GM21526 (cell line): Measurements from ENCODE around the gene SLIT1.

ENCODE experiments used
- ATAC-seq: cut with Tn5 transposase; IDR thresholded peaks from one replicate; pipeline ENCODE4 v1.9.1; 2021; ENCODE audit warnings: moderate library complexity; ENCODE audit not compliant: unreplicated experiment, low FRiP score

The SLIT1 gene

GRCh38 chr10:97144297-97144696 lies 41.5 kb downstream of the SLIT1 start:
- ATAC-seq, result no peak

GRCh38 chr10:97142834-97143233 lies 42.9 kb downstream of the SLIT1 start:
- no peak for ATAC-seq

GRCh38 chr10:97140902-97141745 lies 44.6 kb downstream of the SLIT1 start:
- ATAC-seq, result no peak

GRCh38 chr10:97140049-97140846 lies 45.5 kb downstream of the SLIT1 start:
- ATAC-seq, result no peak

- ATAC-seq, result no peak
These were observed 46.1 kb downstream of the SLIT1 start for GRCh38 chr10:97139651-97140048.

GRCh38 chr10:97138846-97139245 lies 46.9 kb downstream of the SLIT1 start:
- ATAC-seq, result no peak

GRCh38 chr10:97138174-97138573 lies 47.6 kb downstream of the SLIT1 start:
- no peak for ATAC-seq

GRCh38 chr10:97136756-97137155 lies 49.0 kb downstream of the SLIT1 start:
- no peak for ATAC-seq

- no peak for ATAC-seq
These were observed 50.3 kb downstream of the SLIT1 start for GRCh38 chr10:97135464-97135863.

- ATAC-seq, result no peak
These were observed 50.8 kb downstream of the SLIT1 start for GRCh38 chr10:97134983-97135382.

- ATAC-seq, result no peak
These were observed 51.6 kb downstream of the SLIT1 start for GRCh38 chr10:97134110-97134509.

GRCh38 chr10:97132273-97132672 lies 53.5 kb downstream of the SLIT1 start:
- ATAC-seq, result no peak

GRCh38 chr10:97131666-97132065 lies 54.1 kb downstream of the SLIT1 start:
- ATAC-seq, result no peak

- ATAC-seq, result no peak
These were observed 54.6 kb downstream of the SLIT1 start for GRCh38 chr10:97131181-97131628.

- no peak for ATAC-seq
These were observed 56.1 kb downstream of the SLIT1 start for GRCh38 chr10:97129666-97130065.

- ATAC-seq, result no peak
These were observed 57.1 kb downstream of the SLIT1 start for GRCh38 chr10:97128516-97129154.

- ATAC-seq, result no peak
These were observed 57.7 kb downstream of the SLIT1 start for GRCh38 chr10:97128039-97128492.

GRCh38 chr10:97127509-97127908 lies 58.2 kb downstream of the SLIT1 start:
- ATAC-seq, result no peak

- no peak for ATAC-seq
These were observed 61.5 kb downstream of the SLIT1 start for GRCh38 chr10:97124211-97124610.

- ATAC-seq, result no peak
These were observed 62.0 kb downstream of the SLIT1 start for GRCh38 chr10:97123765-97124164.

GRCh38 chr10:97121041-97121440 lies 64.7 kb downstream of the SLIT1 start:
- ATAC-seq, result no peak
